Measurements from ENCODE around the gene DYNLT3.

DNA sequence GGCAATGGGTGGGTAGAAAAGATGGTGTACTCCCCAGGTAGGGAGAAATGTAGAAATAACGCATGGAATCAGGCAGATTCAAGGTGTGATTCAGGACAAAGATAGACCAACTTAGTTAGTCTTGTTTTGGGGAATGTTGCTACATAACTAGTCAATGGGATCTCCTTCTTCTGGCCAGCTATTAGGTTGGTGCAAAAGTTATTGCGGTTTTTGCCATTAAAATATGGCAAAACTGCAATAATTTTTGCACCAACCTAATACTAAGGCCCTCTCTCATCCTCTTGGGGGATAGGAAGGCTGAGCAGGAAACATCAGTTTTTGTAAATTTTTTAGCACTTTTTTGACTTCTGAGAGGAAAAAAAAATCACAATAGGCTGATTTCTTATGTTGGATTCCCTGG, 44.3 kb downstream of the DYNLT3 start:
- no peak for TF ChIP-seq EZH2 (IDR thresholded peaks at IDR 0.05; ENCODE audit: insufficient read depth, poor library complexity, severe bottlenecking)
- TF ChIP-seq EZH2phosphoT487 (IDR thresholded peaks at IDR 0.05; ENCODE audit: insufficient read depth, low read depth): no peak
